ENCODE results near the gene NRXN3.

- TF ChIP-seq CTCF (conservative IDR thresholded peaks at IDR 0.05 in 1 of 2, IDR thresholded peaks at IDR 0.05 in 1 of 2; ENCODE audit: low read depth in 1 of 2, low read length in 2 of 2) (no peak), EZH2 (IDR thresholded peaks at IDR 0.05; ENCODE audit: low read length, missing control alignments) (no peak)
Observed at GRCh38 chr14:78154827-78155226, 15.3 kb upstream of the NRXN3 start.

Measured in fibroblast of lung (primary cell).